ENCODE data around the gene LRFN2. TPM values are rescaled to one million over a fixed set of nuclear protein-coding genes. Genes with fewer than 3 reads are reported as not detected.

The LRFN2 gene
- total and polyA plus RNA-seq, 12 donors: not detected

GRCh38 chr6:40543776-40544175 is 43.4 kb downstream of the LRFN2 start:
- Histone ChIP-seq H3K27ac (no peak overlapping the region), H3K36me3 (no peaks in the 10 kb centered on the region), H3K27me3 (peaks cover 0 to 30% (median 25%) of the 10 kb centered on the region in 7 donors), H3K4me1 (no peaks in the 10 kb centered on the region), H3K9me3 (no peaks in the 10 kb centered on the region), H3K4me3 (no peak overlapping the region)
- DNase-seq: no peak
- ATAC-seq: no peak
- WGBS, 2 donors: 76 to 84% methylated on average over 2 of the region's 2 CpGs
- TF ChIP-seq, protein P1, sequence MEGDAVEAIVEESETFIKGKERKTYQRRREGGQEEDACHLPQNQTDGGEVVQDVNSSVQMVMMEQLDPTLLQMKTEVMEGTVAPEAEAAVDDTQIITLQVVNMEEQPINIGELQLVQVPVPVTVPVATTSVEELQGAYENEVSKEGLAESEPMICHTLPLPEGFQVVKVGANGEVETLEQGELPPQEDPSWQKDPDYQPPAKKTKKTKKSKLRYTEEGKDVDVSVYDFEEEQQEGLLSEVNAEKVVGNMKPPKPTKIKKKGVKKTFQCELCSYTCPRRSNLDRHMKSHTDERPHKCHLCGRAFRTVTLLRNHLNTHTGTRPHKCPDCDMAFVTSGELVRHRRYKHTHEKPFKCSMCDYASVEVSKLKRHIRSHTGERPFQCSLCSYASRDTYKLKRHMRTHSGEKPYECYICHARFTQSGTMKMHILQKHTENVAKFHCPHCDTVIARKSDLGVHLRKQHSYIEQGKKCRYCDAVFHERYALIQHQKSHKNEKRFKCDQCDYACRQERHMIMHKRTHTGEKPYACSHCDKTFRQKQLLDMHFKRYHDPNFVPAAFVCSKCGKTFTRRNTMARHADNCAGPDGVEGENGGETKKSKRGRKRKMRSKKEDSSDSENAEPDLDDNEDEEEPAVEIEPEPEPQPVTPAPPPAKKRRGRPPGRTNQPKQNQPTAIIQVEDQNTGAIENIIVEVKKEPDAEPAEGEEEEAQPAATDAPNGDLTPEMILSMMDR (IDR thresholded peaks at IDR 0.05): no peak
- intact Hi-C loops (cut with DNase I): loop anchor here in 1 of 10 donors (10.0 kb wide), 1 partner anchor 301 kb away; no protein-coding TSS in a partner anchor

- ATAC-seq (no peak), DNase-seq (no peak)
- TF ChIP-seq, protein P1 (IDR thresholded peaks at IDR 0.05): no peak
- Histone ChIP-seq H3K27me3 (peaks cover 0 to 36% (median 27%) of the 10 kb centered on the region in 7 donors), H3K4me3 (no peak overlapping the region), H3K36me3 (no peaks in the 10 kb centered on the region), H3K27ac (no peak overlapping the region), H3K4me1 (no peaks in the 10 kb centered on the region), H3K9me3 (no peaks in the 10 kb centered on the region)
- WGBS, 2 donors: 75 to 90% methylated on average over 5 of the region's 5 CpGs
- intact Hi-C loops (cut with DNase I): loop anchor here in 1 of 10 donors (10.0 kb wide), 1 partner anchor 302 kb away; no protein-coding TSS in a partner anchor
These were observed 44.0 kb downstream of the LRFN2 start for GRCh38 chr6:40543146-40543545.

DNA sequence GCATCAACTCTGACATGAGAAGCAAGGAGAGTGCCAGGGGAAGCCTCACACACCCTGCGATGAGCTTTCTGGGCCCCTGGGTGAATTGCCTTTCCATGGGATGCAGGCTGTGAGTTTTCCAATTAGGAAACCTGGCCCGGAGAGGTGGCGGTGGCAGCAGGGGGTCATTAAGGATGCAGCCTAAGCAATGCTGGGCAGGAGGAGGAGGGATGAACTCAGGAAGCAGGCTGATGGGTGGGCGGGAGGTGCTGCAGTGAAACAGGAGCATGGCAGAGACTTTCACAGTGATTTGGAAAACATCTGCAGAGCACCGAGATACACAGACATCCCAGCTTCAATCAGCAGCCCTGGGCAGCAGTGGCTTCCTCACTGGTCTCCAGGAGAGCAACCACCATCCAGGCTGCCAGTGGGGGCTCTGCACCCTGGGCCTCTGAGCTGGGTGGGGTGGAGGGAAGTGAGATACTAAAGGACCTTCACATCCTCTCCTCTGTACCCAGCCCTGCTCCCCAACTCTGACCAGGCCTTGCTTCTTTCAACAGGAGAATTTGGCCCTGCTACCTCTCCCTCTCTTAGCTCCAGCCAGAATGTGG is 44.9 kb downstream of the LRFN2 start:
- intact Hi-C loops (cut with DNase I): loop anchor here in 1 of 10 donors (10.0 kb wide), 1 partner anchor 303 kb away; no protein-coding TSS in a partner anchor
- 43 to 51% methylated on average over 5 of the region's 5 CpGs for WGBS, 2 donors
- H3K27ac ChIP-seq: no peak overlapping the region
- peaks cover 0 to 44% (median 26%) of the 10 kb centered on the region in 7 donors for H3K27me3 ChIP-seq
- H3K4me3 ChIP-seq: no peak overlapping the region
- TF ChIP-seq, protein P1 (IDR thresholded peaks at IDR 0.05): no peak
- H3K9me3 ChIP-seq: no peaks in the 10 kb centered on the region
- H3K36me3 ChIP-seq: no peaks in the 10 kb centered on the region
- no peak for ATAC-seq
- DNase-seq: no peak
- no peaks in the 10 kb centered on the region for H3K4me1 ChIP-seq

DNA sequence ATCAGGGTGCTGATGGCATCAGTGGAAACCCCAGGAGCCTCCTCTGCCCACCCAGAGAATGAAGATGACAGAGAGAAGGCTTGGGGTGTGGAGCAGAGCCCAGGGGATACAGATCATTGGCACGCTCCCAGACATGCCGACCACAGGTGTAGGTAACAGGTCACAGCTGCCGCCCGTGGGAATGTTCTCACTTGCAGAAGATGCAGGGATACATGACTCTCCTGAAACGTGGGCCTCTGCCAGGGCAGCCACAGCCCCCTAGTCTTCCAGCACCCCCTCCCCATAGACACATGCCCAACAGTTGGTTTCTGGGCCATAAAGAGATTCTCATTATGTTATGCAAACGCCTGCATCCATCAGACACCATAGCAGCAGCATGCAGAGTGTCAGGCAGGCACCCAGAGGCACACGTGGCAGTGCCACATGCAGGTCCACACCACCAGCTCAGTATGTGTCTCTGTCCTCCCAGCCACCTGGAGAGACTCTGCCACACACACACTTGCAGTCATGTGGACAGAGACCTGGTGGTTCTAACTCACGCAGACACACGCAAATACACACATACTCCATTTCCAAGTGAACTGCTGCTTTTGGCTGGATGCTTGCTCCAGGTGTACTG is 45.5 kb downstream of the LRFN2 start:
- H3K36me3 ChIP-seq: no peaks in the 10 kb centered on the region
- ATAC-seq: no peak
- WGBS, 2 donors: 66% methylated on average over 9 of the region's 9 CpGs
- TF ChIP-seq, protein P1 (IDR thresholded peaks at IDR 0.05): no peak
- no peaks in the 10 kb centered on the region for H3K9me3 ChIP-seq
- intact Hi-C loops (cut with DNase I): loop anchor here in 1 of 10 donors (10.0 kb wide), 1 partner anchor 303 kb away; no protein-coding TSS in a partner anchor
- no peaks in the 10 kb centered on the region for H3K4me1 ChIP-seq
- H3K27ac ChIP-seq: no peak overlapping the region
- H3K4me3 ChIP-seq: no peak overlapping the region
- DNase-seq: no peak
- peaks cover 0 to 46% (median 24%) of the 10 kb centered on the region in 7 donors for H3K27me3 ChIP-seq

All from heart right ventricle (tissue), 16 donors.